Activated naive CD4-positive, alpha-beta T cell (primary cell): Measurements from ENCODE around the gene HYCC2.
"Not testable (repeated sequence)": the region's sequence is repeated elsewhere in the genome, so short reads cannot be mapped to it uniquely, and the experiment has no call there.

Source experiments
- DNase-seq, 4 experiments: peaks; one replicate each; lab custom pipeline; 2025; lab: John Stamatoyannopoulos, UW

Gene HYCC2

DNA sequence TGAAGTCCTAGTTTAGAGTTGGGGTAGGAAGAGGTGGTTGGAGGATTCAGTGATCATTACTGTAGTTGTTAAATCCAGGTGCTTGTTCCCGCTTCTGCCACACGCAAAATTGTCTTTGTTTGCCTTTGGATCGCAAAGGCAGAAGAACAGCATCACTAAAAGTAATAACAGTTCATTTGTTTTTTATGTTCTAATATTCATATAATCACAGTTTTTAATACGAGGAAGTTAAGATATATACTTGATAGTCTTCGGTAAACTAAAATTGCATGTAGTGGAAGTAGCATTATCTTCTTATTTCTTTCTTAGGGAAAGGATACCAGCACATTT lies 695 bp upstream of the HYCC2 start:
- no peak for DNase-seq

GRCh38 chr2:201070948-201071478 lies 458 bp downstream of the HYCC2 start:
- DNase-seq: no peak

- DNase-seq: no peak
These were observed 6.6 kb downstream of the HYCC2 start for GRCh38 chr2:201064797-201065329.

GRCh38 chr2:201063516-201063915 lies 8.0 kb downstream of the HYCC2 start:
- DNase-seq: not testable (repeated sequence)

DNA sequence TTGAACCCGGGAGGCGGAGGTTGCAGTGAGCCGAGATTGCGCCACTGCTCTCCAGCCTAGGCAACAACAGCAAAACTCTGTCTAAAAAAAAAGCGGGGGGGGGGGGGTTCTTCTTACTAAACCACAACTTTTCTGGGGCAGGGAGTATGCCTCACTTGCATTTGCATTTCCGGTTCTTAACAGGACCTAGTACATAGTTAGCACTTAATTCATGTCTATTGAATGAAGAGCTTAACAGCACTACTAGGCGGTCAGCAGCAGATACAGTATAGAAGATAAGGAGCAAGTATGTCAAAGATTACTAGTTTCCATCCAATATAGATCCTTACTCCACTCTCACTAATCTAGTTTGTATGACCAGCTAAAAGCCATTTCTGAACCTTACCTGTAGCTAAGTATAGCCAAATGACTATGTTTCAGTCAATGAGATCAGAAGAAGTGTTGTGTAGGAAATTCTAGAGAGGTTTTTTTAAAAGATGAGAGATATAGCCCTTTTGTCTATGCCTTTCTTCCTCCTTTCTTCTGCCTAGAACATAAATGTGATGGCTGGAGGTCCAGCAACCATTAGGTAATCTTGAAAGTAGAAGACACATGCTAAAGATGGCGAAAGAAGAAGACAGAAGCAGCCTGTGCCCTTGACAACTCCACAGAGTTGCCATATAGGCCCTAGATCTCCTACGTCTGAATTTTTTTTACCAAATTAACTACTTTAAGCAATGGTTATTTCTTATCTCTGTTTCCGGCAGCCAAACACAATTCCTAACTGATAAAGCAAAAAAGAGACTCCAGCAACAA lies 11.3 kb downstream of the HYCC2 start:
- DNase-seq: no peak

DNA sequence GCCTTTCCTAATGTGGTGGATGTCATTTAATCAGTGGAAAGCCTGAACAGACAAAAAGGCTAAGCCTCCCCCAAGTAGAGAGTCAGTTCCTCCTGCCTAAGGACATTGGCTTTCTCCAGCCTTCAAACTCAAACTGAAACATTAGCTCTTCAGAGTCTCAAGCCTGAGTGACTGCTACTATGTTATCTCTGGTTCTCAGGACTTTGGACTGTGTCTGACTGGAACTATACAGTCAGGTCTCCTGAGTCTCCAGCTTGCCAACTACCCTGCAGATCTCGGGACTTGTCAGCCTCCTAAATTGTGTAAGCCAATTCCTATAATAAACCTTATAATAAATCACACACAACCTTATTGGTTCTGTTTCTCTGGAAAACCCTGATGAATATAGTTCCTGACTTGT lies 12.6 kb downstream of the HYCC2 start:
- DNase-seq: no peak

DNA sequence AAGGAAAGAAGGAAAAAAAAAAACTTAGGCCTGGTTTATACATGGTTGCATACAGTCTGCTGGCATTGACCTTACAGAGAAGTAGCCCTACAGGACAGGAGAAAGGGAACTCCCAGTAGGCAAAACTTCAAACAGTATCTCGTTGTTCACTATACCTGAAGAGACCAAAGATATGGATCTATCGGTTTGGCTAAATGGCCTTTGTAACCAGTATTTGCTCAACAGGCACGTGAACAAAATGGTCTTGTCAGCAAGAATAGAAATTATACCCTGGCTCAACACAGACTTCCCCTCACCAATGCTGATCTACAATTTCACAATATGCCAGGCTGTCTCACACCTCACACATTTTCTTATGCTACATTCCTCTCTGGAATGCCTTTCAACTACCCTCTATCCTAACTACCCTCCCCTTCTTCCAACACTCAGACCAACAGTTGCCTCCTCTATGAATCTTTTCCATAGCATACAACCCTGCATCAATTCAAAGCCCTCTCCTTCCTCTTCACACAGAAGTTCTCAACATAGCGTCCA lies 13.7 kb downstream of the HYCC2 start:
- no peak for DNase-seq

DNA sequence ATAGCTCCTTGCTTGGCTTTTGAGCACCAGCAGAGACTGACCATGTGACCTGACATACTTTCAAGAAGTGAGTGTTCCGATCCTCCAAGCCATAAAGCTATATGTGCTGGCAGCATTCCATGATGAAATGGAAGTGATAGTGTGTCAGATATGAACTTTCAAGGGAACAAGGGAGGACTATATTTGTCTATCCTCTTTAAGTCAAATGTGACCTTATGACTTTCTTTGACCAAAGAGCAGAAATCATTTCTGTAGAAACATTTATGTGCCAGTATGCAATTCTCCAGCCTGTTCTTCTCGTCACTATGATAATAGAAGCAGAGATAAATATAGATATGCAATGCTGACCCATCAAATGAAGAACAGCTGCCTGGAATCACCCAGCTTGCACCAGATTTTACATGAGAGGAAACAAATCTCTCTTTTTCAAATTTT lies 14.4 kb downstream of the HYCC2 start:
- DNase-seq: no peak

GRCh38 chr2:201049455-201049854 lies 22.0 kb downstream of the HYCC2 start:
- no peak for DNase-seq

DNA sequence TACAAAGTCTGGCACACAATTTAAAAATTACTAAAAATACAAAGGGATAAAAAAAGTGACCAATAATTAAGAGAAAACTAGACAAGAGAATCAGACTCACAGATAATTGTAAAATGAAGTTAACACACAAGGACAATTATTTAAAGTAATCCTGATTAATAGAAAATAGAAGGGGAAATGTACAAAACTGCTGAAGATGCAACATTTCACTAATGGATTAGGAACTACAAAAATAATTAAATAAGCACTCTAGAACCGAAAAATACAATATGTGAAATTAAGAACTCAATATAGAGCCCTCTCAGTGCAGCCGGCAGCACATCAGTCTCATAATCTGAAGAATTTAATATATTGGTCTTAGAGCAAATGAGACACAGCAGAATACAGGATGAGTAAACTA lies 24.6 kb downstream of the HYCC2 start:
- no peak for DNase-seq

- DNase-seq: not testable (repeated sequence)
These were observed 28.4 kb downstream of the HYCC2 start for GRCh38 chr2:201043050-201043449.

GRCh38 chr2:201042451-201042850 lies 29.0 kb downstream of the HYCC2 start:
- DNase-seq: not testable (repeated sequence)

DNA sequence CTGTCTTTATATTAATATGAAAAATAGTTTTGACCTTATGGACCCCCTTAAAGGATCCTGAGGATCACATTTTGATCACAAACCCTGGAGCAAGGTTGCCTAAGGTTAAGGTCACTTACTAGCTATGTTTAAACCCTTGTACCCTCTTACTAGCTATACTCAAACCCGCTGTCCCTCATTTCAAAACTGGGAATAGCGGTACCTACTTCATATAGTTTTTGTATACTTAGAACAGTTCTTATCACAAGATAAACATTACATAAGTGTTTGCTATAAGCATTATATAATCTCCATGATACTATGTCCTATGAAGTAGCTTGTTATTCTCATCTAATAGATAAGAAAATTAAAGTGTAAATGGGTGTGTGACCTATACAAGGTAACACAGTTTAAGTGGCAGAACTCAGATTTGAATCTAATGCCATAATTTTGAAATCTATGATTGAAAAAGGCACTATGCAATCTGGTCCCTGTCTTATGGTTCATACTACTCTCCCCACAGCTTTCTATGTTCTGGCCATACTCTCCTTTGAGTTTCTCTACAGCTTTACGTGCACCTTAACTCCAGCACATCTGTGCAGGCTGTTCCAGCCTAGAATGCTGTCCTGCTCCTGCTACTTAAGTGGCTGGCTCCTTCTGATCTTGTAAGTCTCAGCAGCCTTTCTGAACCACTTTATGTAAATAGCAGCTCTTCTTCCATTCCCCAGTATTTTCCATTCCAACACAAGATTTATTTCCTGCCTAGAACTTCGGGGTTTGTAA lies 30.4 kb downstream of the HYCC2 start:
- no peak for DNase-seq

DNA sequence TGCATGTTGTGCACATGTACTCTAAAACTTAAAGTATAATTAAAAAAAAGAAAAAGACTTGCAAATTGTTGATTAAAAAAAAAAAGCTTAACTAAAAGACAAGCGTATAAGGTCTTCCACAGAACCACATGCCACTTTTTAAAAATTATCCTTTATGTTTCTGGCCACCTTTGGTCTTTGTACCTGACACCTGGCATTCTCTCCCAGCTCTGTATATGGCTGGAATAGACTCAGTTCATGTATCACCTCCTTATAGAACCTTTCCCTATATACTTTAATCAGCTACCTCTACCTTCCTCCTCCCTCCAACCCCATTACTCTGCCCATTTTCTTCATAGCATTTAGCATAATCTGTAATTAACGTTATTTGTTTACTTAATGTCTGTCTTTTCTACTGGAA lies 32.6 kb downstream of the HYCC2 start:
- no peak for DNase-seq

- DNase-seq: not testable (repeated sequence)
These were observed 33.1 kb downstream of the HYCC2 start for GRCh38 chr2:201038361-201038760.

DNA sequence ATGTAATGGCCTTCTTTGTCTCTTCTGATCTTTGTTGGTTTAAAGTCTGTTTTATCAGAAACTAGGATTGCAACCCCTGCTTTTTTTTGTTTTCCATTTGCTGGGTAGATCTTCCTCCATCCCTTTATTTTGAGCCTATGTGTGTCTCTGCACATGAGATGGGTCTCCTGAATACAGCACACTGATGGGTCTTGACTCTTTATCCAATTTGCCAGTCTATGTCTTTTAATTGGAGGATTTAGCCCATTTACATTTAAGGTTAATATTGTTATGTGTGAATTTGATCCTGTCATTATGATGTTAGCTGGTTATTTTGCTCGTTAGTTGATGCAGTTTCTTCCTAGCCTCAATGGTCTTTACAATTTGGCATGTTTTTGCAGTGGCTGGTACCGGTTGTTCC lies 37.1 kb downstream of the HYCC2 start:
- DNase-seq: not testable (repeated sequence)

DNA sequence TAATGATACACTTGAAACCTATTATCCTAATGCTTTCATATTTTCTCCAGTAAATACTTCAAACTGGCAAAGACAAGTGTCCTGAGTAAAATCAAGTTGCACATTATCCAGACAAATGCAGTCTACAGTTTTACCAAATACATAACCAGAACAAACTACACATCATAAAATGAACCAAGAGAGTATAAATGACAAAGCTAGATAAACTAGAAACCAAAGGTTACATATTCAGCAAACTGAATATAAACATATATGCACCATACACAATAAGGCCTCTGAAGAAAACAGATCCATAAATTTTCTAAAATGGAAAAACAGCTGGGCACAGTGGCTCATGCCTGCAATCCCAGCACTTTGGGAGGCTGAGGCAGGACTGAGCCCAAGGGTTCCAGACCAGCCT lies 47.0 kb downstream of the HYCC2 start:
- no peak for DNase-seq

DNA sequence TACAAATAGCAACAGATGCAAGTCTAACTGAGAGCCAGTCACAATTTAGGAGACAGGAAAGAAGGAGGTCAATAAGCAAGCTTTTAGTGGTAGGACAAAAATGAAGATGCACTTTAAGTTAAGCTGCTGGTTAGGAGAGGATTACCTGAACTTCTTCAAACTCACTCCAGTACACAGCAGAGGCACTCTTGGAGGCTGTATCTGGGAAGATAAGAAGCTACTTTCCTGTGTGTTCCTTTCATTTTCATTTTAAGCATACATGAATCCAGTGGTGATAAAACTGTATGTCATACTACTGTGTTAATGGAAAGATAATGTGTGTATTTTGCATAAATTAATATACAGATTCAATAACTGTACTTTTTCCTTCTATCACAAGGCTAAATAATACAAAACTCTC lies 49.6 kb downstream of the HYCC2 start:
- DNase-seq: no peak
